ENCODE results near the gene C14orf132. TPM values are rescaled to one million over a fixed set of nuclear protein-coding genes. Genes with fewer than 3 reads are reported as not detected.
"Not testable (repeated sequence)": the region's sequence is repeated elsewhere in the genome, so short reads cannot be mapped to it uniquely, and the experiment has no call there.

C14orf132 gene
- total RNA-seq (1 to 10 TPM; 4.3 to 4.6 TPM), polyA plus RNA-seq (under 1 TPM in 2 of 3 donors, not detected in 1; 0.57 to 0.64 TPM), total RNA-seq (1.0 to 19.3 (median 7.6) reads per million in 6 experiments)

GRCh38 chr14:96038920-96039632, at the start of gene C14orf132:
Gene C14orf132, plus strand, starts transcription at chr14:96039362. Its CDS starts 139 bp downstream, at chr14:96039501.
- ATAC-seq (peak; percentile 73 to 81), DNase-seq (peak in 7 of 10 donors; percentile 11 to 47 (median 29))
- no peaks in the 10 kb centered on the region for H3K9me3 Mint-ChIP-seq
- peaks cover 25 to 61% (median 41%) of the 10 kb centered on the region in 5 donors for H3K27me3 Mint-ChIP-seq
- H3K27ac Mint-ChIP-seq = peak within 1 kb of the TSS in 4 of 10 donors; percentile 26 to 79 (median 56)
- no peaks in the 10 kb centered on the region for H3K36me3 Mint-ChIP-seq
- H3K4me3 Mint-ChIP-seq = peak within 1 kb of the TSS; percentile 74 to 89 (median 82)
- H3K4me1 Mint-ChIP-seq = peaks cover 16 to 35% (median 19%) of the 10 kb centered on the region in 4 donors
- POLR2A ChIA-PET = no interaction called here

GRCh38 chr14:95993768-95994592, 45.2 kb upstream of the C14orf132 start:
- Mint-ChIP-seq H3K9me3 (peaks cover 8 to 34% (median 22%) of the 10 kb centered on the region in 9 donors), H3K27me3 (peaks cover 19 to 79% (median 49%) of the 10 kb centered on the region in 5 donors), H3K4me1 (no peaks in the 10 kb centered on the region), H3K4me3 (no peak overlapping the region), H3K27ac (no peak overlapping the region), H3K36me3 (peaks cover 0 to 21% (median 4%) of the 10 kb centered on the region in 3 donors)
- DNase-seq (peak in 8 of 10 donors; percentile 2 to 45 (median 26)), ATAC-seq (no peak)
- POLR2A ChIA-PET = interaction anchor here (0.6 kb wide), 1 partner anchor 835 kb away, joined by 5 read pairs; no protein-coding TSS in a partner anchor

GRCh38 chr14:95994593-95994928, 44.6 kb upstream of the C14orf132 start:
- H3K36me3 Mint-ChIP-seq = peaks cover 0 to 21% (median 4%) of the 10 kb centered on the region in 3 donors
- DNase-seq = no peak

GRCh38 chr14:95998656-95999055, 40.5 kb upstream of the C14orf132 start:
- no peak for ATAC-seq
- Mint-ChIP-seq H3K27ac (no peak overlapping the region), H3K4me1 (no peaks in the 10 kb centered on the region), H3K4me3 (no peak overlapping the region), H3K27me3 (peaks cover 25 to 78% (median 48%) of the 10 kb centered on the region in 5 donors), H3K9me3 (peaks cover 0 to 13% (median 10%) of the 10 kb centered on the region in 9 donors), H3K36me3 (peaks cover 0 to 6% (median 4%) of the 10 kb centered on the region in 3 donors)
- no peak for DNase-seq
- POLR2A ChIA-PET = no interaction called here

More at GRCh38 chr14:95994593-95994928, 44.6 kb upstream of the C14orf132 start:
- Mint-ChIP-seq H3K27me3 (peaks cover 22 to 80% (median 48%) of the 10 kb centered on the region in 5 donors), H3K4me3 (no peak overlapping the region), H3K9me3 (peaks cover 8 to 32% (median 21%) of the 10 kb centered on the region in 9 donors), H3K27ac (no peak overlapping the region), H3K4me1 (no peaks in the 10 kb centered on the region)
- POLR2A ChIA-PET = interaction anchor here (0.6 kb wide), 1 partner anchor 836 kb away, joined by 5 read pairs; no protein-coding TSS in a partner anchor
- ATAC-seq = no peak

- DNase-seq (no peak), ATAC-seq (no peak)
- Mint-ChIP-seq H3K4me3 (no peak overlapping the region), H3K4me1 (no peaks in the 10 kb centered on the region), H3K36me3 (peaks cover 0 to 11% (median 5%) of the 10 kb centered on the region in 3 donors), H3K27me3 (peaks cover 27 to 81% (median 48%) of the 10 kb centered on the region in 5 donors), H3K27ac (no peak overlapping the region), H3K9me3 (peaks cover 5 to 33% (median 26%) of the 10 kb centered on the region in 9 donors)
- POLR2A ChIA-PET = no interaction called here
Observed at GRCh38 chr14:96001866-96002497, 37.2 kb upstream of the C14orf132 start.

- peaks cover 5 to 34% (median 26%) of the 10 kb centered on the region in 9 donors for H3K9me3 Mint-ChIP-seq
- no peak for DNase-seq
- H3K4me3 Mint-ChIP-seq = no peak overlapping the region
- H3K36me3 Mint-ChIP-seq = peaks cover 0 to 11% (median 5%) of the 10 kb centered on the region in 3 donors
- no peaks in the 10 kb centered on the region for H3K4me1 Mint-ChIP-seq
- H3K27ac Mint-ChIP-seq = no peak overlapping the region
- ATAC-seq = no peak
- H3K27me3 Mint-ChIP-seq = peaks cover 23 to 76% (median 45%) of the 10 kb centered on the region in 5 donors
- POLR2A ChIA-PET = no interaction called here
Observed at GRCh38 chr14:96002498-96002884, 36.7 kb upstream of the C14orf132 start.

GRCh38 chr14:96011131-96011530, 28.0 kb upstream of the C14orf132 start:
- no peak for DNase-seq
- Mint-ChIP-seq H3K9me3 (peaks cover 0 to 54% (median 24%) of the 10 kb centered on the region in 9 donors), H3K4me1 (peaks cover 0 to 4% (median 0%) of the 10 kb centered on the region in 4 donors), H3K36me3 (peaks cover 0 to 22% (median 6%) of the 10 kb centered on the region in 3 donors), H3K27me3 (peaks cover 0 to 13% (median 2%) of the 10 kb centered on the region in 5 donors), H3K4me3 (no peak overlapping the region), H3K27ac (no peak overlapping the region)
- POLR2A ChIA-PET = no interaction called here
- ATAC-seq = no peak

GRCh38 chr14:96011607-96012006, 27.6 kb upstream of the C14orf132 start:
- POLR2A ChIA-PET = no interaction called here
- Mint-ChIP-seq H3K9me3 (peaks cover 0 to 54% (median 24%) of the 10 kb centered on the region in 9 donors), H3K27ac (no peak overlapping the region), H3K4me1 (peaks cover 0 to 4% (median 0%) of the 10 kb centered on the region in 4 donors), H3K4me3 (no peak overlapping the region), H3K36me3 (peaks cover 0 to 22% (median 6%) of the 10 kb centered on the region in 3 donors), H3K27me3 (peaks cover 0 to 17% (median 2%) of the 10 kb centered on the region in 5 donors)
- DNase-seq (no peak), ATAC-seq (no peak)

- H3K27me3 Mint-ChIP-seq = peaks cover 9 to 29% (median 11%) of the 10 kb centered on the region in 5 donors
- peaks cover 0 to 22% (median 6%) of the 10 kb centered on the region in 3 donors for H3K36me3 Mint-ChIP-seq
- H3K27ac Mint-ChIP-seq, ATAC-seq, H3K4me1 Mint-ChIP-seq, POLR2A ChIA-PET, H3K4me3 Mint-ChIP-seq, DNase-seq: not testable (repeated sequence)
- H3K9me3 Mint-ChIP-seq = peaks cover 0 to 50% (median 21%) of the 10 kb centered on the region in 9 donors
Observed at GRCh38 chr14:96012757-96013156, 26.4 kb upstream of the C14orf132 start.

- ATAC-seq = no peak
- H3K36me3 Mint-ChIP-seq = peaks cover 0 to 26% (median 6%) of the 10 kb centered on the region in 3 donors
Observed at GRCh38 chr14:96014176-96014575, 25.0 kb upstream of the C14orf132 start.

GRCh38 chr14:96016501-96017160, 22.5 kb upstream of the C14orf132 start:
- Mint-ChIP-seq H3K27me3 (peaks cover 21 to 61% (median 37%) of the 10 kb centered on the region in 5 donors), H3K4me3 (no peak overlapping the region), H3K27ac (no peak overlapping the region), H3K9me3 (peaks cover 0 to 22% (median 6%) of the 10 kb centered on the region in 9 donors), H3K4me1 (peaks cover 0 to 4% (median 0%) of the 10 kb centered on the region in 4 donors), H3K36me3 (peaks cover 0 to 10% (median 0%) of the 10 kb centered on the region in 3 donors)
- no peak for DNase-seq
- ATAC-seq = no peak
- POLR2A ChIA-PET = no interaction called here

More at GRCh38 chr14:96014176-96014575, 25.0 kb upstream of the C14orf132 start:
- H3K27ac Mint-ChIP-seq = no peak overlapping the region
- POLR2A ChIA-PET = no interaction called here
- H3K9me3 Mint-ChIP-seq = peaks cover 0 to 46% (median 21%) of the 10 kb centered on the region in 9 donors
- peaks cover 0 to 4% (median 0%) of the 10 kb centered on the region in 4 donors for H3K4me1 Mint-ChIP-seq
- DNase-seq = no peak
- H3K27me3 Mint-ChIP-seq = peaks cover 13 to 43% (median 23%) of the 10 kb centered on the region in 5 donors
- no peak overlapping the region for H3K4me3 Mint-ChIP-seq

Measured in naive thymus-derived CD8-positive, alpha-beta T cell (primary cell).